UCSD-AML1 (cell line): ENCODE data around the gene WWC2.
"Not testable (repeated sequence)": the region's sequence is repeated elsewhere in the genome, so short reads cannot be mapped to it uniquely, and the experiment has no call there.

Experiments
- DNase-seq: peaks from one replicate; lab custom pipeline; 2025; ENCODE audit not compliant: unreplicated experiment; lab: John Stamatoyannopoulos, UW

The WWC2 gene

GRCh38 chr4:183100298-183100599, 1.2 kb downstream of the WWC2 start:
- no peak for DNase-seq

DNA sequence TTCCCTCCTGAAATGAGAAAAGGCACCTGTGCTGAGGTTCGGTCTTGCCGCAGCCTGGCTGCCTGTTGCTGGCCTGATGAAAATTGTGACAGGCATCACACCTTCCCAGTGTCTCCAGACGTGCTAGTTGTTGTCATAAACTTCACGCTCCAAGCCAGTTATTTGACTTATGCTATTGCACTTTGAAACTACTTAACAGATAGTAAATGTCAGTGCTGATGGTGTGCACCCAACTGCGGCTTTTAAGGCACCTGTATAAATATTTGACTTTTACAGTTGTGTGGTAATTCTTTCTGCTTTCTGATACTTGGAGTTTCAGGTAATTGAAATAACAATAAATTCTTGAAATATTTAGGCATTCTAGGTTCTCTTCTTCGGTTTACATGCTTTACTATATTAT, 1.8 kb downstream of the WWC2 start:
- DNase-seq: no peak

DNA sequence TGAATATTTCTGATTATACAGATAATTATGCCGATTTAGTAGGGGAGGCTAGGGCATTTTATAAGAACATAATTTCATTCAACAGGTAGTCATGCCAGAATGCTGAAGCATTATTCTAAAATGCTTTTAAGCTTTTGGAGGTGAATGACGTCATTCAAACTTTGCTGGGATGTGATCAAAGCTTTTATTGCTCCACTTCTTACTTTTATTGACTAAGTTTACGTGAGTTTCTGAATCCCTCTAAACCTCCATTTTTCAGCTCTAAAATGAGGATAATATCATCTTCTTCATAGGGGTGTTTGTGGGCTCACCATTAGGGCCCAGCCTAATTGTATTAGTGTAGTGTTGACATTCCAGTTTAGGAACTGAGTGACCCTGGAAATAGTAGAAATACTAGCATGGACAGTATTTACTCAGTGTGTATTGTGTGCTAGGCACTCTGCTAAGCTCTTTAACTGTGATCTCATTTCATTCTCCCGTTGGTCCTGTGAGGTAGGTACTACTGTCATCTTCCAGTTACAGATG, 3.0 kb downstream of the WWC2 start:
- DNase-seq: no peak

GRCh38 chr4:183105092-183105491, 6.0 kb downstream of the WWC2 start:
- DNase-seq: no peak

GRCh38 chr4:183106839-183107238, 7.8 kb downstream of the WWC2 start:
- no peak for DNase-seq

DNA sequence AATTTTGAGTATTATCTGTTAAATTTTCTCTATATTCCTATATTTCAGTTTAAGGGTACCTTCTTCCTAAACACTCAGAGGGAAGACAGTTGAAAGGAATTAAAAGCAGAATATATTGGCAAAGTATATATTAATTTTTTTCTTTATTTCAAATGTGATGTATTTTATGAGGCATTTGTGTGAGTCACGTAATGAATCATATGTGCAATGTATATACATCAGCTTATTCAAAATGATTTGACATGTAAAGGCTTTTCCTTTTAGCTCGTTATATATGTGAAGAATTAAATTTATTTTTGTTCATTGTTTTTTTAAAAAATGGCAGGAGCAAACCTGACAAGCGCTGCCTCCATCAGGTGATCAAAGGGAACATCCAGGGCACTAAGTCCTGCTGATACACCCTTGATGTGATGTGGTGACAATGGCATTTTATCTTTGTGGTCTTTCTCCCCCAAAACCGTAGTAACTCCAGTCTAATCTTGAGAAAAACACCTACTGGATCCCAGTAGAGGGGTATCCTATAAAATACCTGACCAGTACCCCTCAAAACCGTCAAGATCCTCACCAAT, 8.9 kb downstream of the WWC2 start:
- no peak for DNase-seq

- DNase-seq: no peak
These were observed 11.2 kb downstream of the WWC2 start for GRCh38 chr4:183110244-183110643.

GRCh38 chr4:183111452-183111885, 12.4 kb downstream of the WWC2 start:
- no peak for DNase-seq

GRCh38 chr4:183118141-183118540, 19.1 kb downstream of the WWC2 start:
- no peak for DNase-seq

DNA sequence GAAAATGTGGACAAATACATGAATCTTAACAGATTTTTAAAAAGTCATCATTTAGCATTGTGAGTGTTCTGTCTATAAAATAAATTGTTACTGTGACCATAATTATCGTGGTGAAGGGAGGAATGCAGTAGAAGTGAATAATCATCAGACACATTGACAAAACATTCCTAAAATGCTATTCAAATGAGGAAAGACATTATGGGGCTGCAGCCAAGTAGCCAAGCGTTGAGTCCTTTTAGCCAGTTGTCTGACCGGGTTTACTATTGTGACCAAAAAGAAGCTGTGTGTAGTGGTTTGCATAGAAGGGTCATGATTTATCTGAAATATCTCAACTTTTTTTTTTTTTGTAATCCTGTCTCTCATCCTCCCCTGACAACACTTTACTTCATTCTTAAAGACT, 19.5 kb downstream of the WWC2 start:
- DNase-seq: no peak

GRCh38 chr4:183121660-183122059, 22.6 kb downstream of the WWC2 start:
- not testable (repeated sequence) for DNase-seq

DNA sequence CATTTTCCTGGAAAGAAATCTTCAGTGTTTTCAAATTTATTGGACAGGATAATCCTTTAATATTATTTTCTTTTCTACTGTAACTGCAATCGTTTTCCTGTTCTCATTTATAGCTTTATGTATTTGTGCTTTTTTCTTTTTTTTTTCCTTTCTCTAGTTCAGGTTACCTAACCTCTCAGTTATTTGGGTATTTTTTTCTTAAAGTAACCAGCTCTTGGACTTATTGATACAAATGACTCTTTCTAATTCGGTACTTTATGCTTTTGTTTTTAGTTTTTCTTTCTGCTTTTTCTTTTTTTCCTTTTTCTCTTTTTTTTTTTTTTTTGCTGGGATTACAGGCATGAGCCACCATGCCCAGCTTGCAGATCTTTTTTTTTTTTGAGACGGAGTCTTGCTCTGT, 25.2 kb downstream of the WWC2 start:
- no peak for DNase-seq

DNA sequence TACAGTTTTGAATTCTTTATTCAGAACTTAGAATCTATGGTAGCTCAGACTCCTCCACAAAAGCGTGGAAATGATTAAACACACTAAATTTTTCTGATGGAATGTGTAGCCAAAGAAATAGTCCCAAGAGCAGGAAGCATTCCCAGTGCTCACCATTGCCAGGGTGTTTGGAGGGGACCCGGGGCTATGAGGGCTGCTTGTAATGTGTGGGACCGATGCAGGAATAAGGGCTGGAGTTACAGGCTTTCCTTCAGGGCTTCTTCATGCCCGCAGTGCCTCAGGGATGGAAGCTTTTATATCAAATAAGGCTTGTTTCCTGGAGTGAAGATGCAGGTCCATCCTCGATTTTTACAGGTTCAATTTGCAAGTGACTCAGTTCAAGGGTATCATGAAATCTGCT, 25.8 kb downstream of the WWC2 start:
- DNase-seq: no peak

GRCh38 chr4:183129125-183129524, 30.1 kb downstream of the WWC2 start:
- DNase-seq: no peak

GRCh38 chr4:183129675-183130074, 30.6 kb downstream of the WWC2 start:
- DNase-seq: no peak

- no peak for DNase-seq
These were observed 31.5 kb downstream of the WWC2 start for GRCh38 chr4:183130328-183131155.

DNA sequence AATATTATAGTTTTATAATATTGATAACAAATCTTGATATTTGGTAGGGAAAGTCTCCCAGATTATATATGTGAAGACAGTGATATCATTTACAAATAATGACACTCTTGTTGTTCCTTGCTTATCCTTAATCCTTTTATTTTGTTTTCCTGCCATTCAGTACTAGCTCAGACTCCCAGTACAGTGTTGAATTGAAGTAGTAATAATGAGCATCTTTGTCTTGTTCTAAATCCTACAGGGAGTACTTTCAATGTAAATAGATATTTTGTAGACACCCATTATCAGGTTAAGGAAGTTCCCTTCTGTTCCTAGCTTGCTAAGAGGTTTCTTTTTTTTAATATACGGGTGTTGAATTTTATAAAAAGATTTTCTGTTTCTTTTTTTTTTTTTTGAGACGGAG, 33.0 kb downstream of the WWC2 start:
- no peak for DNase-seq

GRCh38 chr4:183132865-183133264, 33.8 kb downstream of the WWC2 start:
- no peak for DNase-seq

DNA sequence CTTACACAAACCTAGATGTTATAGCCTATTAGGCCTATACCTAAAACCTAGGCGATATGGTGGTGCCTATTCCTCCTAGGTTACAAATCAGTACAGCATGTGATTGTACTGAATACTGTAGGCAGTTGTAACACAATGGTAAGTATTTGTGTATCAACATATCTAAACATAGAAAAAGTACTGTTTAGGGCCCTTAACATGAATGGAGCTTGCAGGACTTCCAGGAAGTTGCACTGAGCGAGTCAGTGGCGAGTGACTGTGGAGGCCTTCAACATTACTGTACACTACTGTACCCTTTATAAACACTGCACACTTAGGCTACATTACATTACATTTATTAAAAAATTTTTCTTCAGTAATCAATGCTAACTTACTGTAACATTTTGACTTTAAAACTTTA, 37.8 kb downstream of the WWC2 start:
- no peak for DNase-seq

DNA sequence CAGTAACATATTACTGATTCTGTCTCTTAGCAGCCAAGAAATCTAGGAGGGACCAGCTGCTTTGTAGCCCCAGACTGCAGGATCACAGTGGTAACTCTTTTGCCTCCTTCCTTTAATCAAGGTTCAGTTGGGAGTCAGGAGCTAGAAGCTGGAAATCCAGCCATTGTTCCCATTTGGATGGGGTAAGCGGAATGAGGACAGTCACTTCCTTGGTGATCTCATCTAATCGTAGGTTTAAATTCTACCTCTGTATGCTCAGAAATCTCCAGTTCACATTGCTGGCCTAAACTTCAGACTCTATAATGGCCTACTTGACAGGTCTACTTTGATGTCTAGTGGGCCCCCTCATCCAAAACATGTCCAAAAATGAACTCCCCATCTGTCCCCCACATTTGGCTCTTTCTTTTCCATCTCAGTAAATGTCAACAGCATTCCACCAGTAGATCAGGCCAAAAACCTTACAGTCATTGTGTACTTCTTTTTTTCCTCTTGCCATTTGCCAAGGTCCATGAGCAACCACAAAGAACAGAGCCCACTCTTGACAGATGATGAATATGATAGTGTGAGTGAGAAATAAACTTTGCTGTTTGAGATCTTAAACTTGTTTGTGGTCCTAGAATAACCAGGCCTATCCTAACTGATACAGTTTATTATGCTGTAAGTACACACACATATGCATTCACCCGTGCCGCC, 40.1 kb downstream of the WWC2 start:
- no peak for DNase-seq

DNA sequence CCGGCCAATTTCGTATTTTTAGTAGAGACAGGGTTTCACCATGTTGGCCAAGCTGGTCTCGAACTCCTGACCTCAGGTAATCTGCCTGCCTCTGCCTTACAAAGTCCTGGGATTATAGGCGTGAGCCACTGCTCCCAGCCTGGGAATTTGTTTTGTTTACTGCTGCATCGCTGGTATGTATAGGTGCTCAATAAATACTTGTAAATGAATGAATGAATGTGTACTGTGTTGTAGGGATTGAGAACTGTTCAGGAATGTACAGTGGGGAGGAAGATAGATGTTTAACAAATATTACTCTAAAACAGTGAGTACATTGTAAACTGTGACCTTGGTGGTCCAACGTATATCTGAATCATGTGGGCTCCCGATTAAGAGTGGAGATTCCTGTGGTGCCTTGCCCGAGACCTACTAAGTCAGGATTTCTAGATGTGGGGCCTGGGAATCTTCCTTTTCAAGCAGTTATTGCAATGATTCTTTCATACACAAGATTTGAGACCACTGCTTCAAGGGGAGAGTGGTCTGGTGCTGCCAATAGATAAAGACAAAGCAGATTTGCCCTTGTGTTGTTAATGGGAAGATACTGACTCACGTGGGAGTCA, 41.0 kb downstream of the WWC2 start:
- DNase-seq: no peak

DNA sequence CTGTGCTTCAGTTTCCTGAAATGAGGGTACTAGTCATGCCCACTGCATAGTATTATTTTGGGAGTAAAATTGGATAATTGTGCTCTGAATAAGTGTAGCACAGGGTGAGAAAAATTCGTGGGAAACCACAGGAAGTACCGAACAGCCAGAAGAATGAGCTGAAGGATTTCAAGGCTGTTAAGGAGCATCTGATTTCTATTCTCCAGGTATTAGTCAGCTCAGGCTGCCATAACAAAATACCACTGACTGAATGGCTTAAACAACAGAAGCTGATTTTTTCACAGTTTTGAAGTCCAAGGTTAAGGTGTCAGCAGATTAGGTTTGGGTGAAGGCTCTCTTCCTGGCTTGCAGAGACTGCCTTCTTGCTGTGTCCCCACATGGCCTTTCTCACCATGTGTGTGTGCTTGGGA, 41.9 kb downstream of the WWC2 start:
- no peak for DNase-seq
